Breast epithelium (tissue), 4 donors: ENCODE measurements around the gene HDAC4. TPM values are rescaled to one million over a fixed set of nuclear protein-coding genes. Genes with fewer than 3 reads are reported as not detected.

Experiments
- DNase-seq, 2 donors: peaks; one replicate each; pipeline ENCODE4 v3.0.0-alpha.2; 2019; ENCODE audit warnings: low spot score in 2 of 2
- H3K27ac ChIP-seq, 2 donors: fragments of 200-600 bp; sonication (generic) in 1 of 2; one replicate each; pipeline ENCODE4 v1.5.1; 2016 to 2019; ENCODE audit warnings: mild to moderate bottlenecking in 1 of 2
- H3K27me3 ChIP-seq, 2 donors: fragments of 200-600 bp; sonication (generic) in 1 of 2; one replicate each; pipeline versions ENCODE4 v1.5.1 to v1.6.0; 2017 to 2019; ENCODE audit warnings: control low read depth in 1 of 2, mild to moderate bottlenecking in 1 of 2
- H3K36me3 ChIP-seq: fragments of 200-600 bp; one replicate; pipeline ENCODE4 v1.5.1; 2019
- H3K4me1 ChIP-seq, 2 donors: fragments of 200-600 bp; sonication (generic); one replicate each; pipeline ENCODE4 v1.5.1; 2016 to 2019; ENCODE audit warnings: control low read depth in 1 of 2
- H3K4me3 ChIP-seq, 3 donors: fragments of 200-600 bp; sonication (generic); 1 replicate in 2 of 3; 2 replicates in 1 of 3; pipeline ENCODE4 v1.5.1; 2016 to 2019; ENCODE audit warnings: mild to moderate bottlenecking in 3 of 3, moderate library complexity in 2 of 3
- H3K9me3 ChIP-seq, 2 donors: fragments of 200-600 bp; sonication (generic) in 1 of 2; one replicate each; pipeline ENCODE4 v1.5.1; 2016 to 2019; ENCODE audit warnings: control low read depth in 1 of 2
- CTCF ChIP-seq, 3 donors: fragments of 450-650 bp; IDR thresholded peaks; one replicate each; pipeline ENCODE4 v1.5.1; 2016 to 2017; ENCODE audit warnings: antibody characterized with exemption in 3 of 3, mild to moderate bottlenecking in 3 of 3, moderate library complexity in 3 of 3
- POLR2A ChIP-seq: fragments of 450-650 bp; IDR thresholded peaks from one replicate; pipeline ENCODE4 v1.6.1; 2016; ENCODE audit warnings: antibody characterized with exemption, mild to moderate bottlenecking, moderate library complexity
- POLR2AphosphoS5 ChIP-seq, 3 donors: sonication (generic); formaldehyde crosslinking; IDR thresholded peaks; one replicate each; pipeline ENCODE4 v1.6.1; 2017; ENCODE audit warnings: antibody characterized with exemption in 3 of 3
- intact Hi-C: fragments of 100-400 bp; cut with DNase I; formaldehyde crosslinking; loops from one replicate; pipeline ENCODE4 v1.15.1; 2023; ENCODE audit warnings: low total_unique reads
- total RNA-seq, 3 donors: library from RNA; depleted of rRNA; stranded (reverse); fragments of >200 nt; gene quantifications; one replicate each; pipeline ENCODE4 v1.1.0, GENCODE V29; 2016

The HDAC4 gene
- total RNA-seq, 3 donors from 2014 or later = 20.3 to 36.0 (median 32.8) TPM

GRCh38 chr2:239003624-239004273 is 397.1 kb downstream of the HDAC4 start:
- H3K27ac ChIP-seq = peak overlapping the region; percentile 72 to 73
- TF ChIP-seq POLR2AphosphoS5 (IDR thresholded peaks at IDR 0.05) (no peak), POLR2A (no peak), CTCF (IDR thresholded peaks at IDR 0.05) (no peak)
- no peaks in the 10 kb centered on the region for H3K27me3 ChIP-seq
- DNase-seq = no peak
- H3K4me1 ChIP-seq = peaks cover 0 to 4% of the 10 kb centered on the region in 2 donors
- intact Hi-C loops = no loop called here
- peak overlapping the region; percentile 21 to 60 (median 35) for H3K4me3 ChIP-seq
- H3K36me3 ChIP-seq = no peaks in the 10 kb centered on the region
- peaks cover 4 to 8% of the 10 kb centered on the region in 2 donors for H3K9me3 ChIP-seq

GRCh38 chr2:239002954-239003623 is 397.7 kb downstream of the HDAC4 start:
- intact Hi-C loops = no loop called here
- Histone ChIP-seq H3K9me3 (peaks cover 4 to 8% of the 10 kb centered on the region in 2 donors), H3K27me3 (no peaks in the 10 kb centered on the region), H3K36me3 (no peaks in the 10 kb centered on the region), H3K4me1 (peaks cover 0 to 4% of the 10 kb centered on the region in 2 donors), H3K27ac (peak overlapping the region; percentile 73 to 87), H3K4me3 (peak overlapping the region; percentile 21 to 60 (median 35))
- no peak for DNase-seq
- no peak for TF ChIP-seq CTCF (IDR thresholded peaks at IDR 0.05)
- no peak for TF ChIP-seq POLR2A
- TF ChIP-seq POLR2AphosphoS5 (IDR thresholded peaks at IDR 0.05) = no peak

- TF ChIP-seq POLR2AphosphoS5 (IDR thresholded peaks at IDR 0.05) (no peak), POLR2A (no peak), CTCF (IDR thresholded peaks at IDR 0.05) (no peak)
- H3K4me3 ChIP-seq = peak overlapping the region; percentile 21 to 60 (median 35)
- no peaks in the 10 kb centered on the region for H3K36me3 ChIP-seq
- H3K9me3 ChIP-seq = peaks cover 4 to 8% of the 10 kb centered on the region in 2 donors
- H3K4me1 ChIP-seq = peaks cover 0 to 4% of the 10 kb centered on the region in 2 donors
- H3K27ac ChIP-seq = peak overlapping the region; percentile 73 to 87
- intact Hi-C loops = no loop called here
- H3K27me3 ChIP-seq = no peaks in the 10 kb centered on the region
- DNase-seq = no peak
These were observed 398.2 kb downstream of the HDAC4 start for GRCh38 chr2:239002591-239002953.

- DNase-seq = no peak
- Histone ChIP-seq H3K4me1 (peaks cover 0 to 4% of the 10 kb centered on the region in 2 donors), H3K36me3 (no peaks in the 10 kb centered on the region), H3K4me3 (no peak overlapping the region), H3K27me3 (no peaks in the 10 kb centered on the region), H3K27ac (no peak overlapping the region), H3K9me3 (peaks cover 4 to 8% of the 10 kb centered on the region in 2 donors)
- TF ChIP-seq POLR2A = no peak
- TF ChIP-seq CTCF (IDR thresholded peaks at IDR 0.05) = no peak
- no peak for TF ChIP-seq POLR2AphosphoS5 (IDR thresholded peaks at IDR 0.05)
- intact Hi-C loops = no loop called here
These were observed 399.0 kb downstream of the HDAC4 start for GRCh38 chr2:239001794-239002193.

- intact Hi-C loops = no loop called here
- Histone ChIP-seq H3K27ac (no peak overlapping the region), H3K27me3 (no peaks in the 10 kb centered on the region), H3K9me3 (peaks cover 4 to 8% of the 10 kb centered on the region in 2 donors), H3K4me1 (peaks cover 0 to 4% of the 10 kb centered on the region in 2 donors), H3K4me3 (no peak overlapping the region), H3K36me3 (no peaks in the 10 kb centered on the region)
- no peak for DNase-seq
- TF ChIP-seq POLR2AphosphoS5 (IDR thresholded peaks at IDR 0.05) (no peak), CTCF (IDR thresholded peaks at IDR 0.05) (no peak), POLR2A (no peak)
These were observed 400.2 kb downstream of the HDAC4 start for GRCh38 chr2:239000500-239001073.
